ENCODE measurements around the gene SCFD1.
"Not testable (repeated sequence)": the region's sequence is repeated elsewhere in the genome, so short reads cannot be mapped to it uniquely, and the experiment has no call there.

Gene SCFD1

GRCh38 chr14:30673071-30673470 is 51.0 kb downstream of the SCFD1 start:
- no peak overlapping the region for H3K4me3 ChIP-seq (ENCODE audit: low read depth, low read length)
- DNase-seq (ENCODE audit: low read depth), result peak; percentile 40
- no peak for TF ChIP-seq CTCF (conservative IDR thresholded peaks at IDR 0.05; ENCODE audit: low read depth, low read length)

- H3K4me3 ChIP-seq (ENCODE audit: low read depth, low read length), result no peak overlapping the region
Observed at GRCh38 chr14:30678926-30679431, 56.9 kb downstream of the SCFD1 start.

GRCh38 chr14:30680036-30680435 is 57.9 kb downstream of the SCFD1 start:
- no peak for TF ChIP-seq CTCF (conservative IDR thresholded peaks at IDR 0.05; ENCODE audit: low read depth, low read length)
- no peak for DNase-seq (ENCODE audit: low read depth)
- H3K4me3 ChIP-seq (ENCODE audit: low read depth, low read length), result no peak overlapping the region

More at GRCh38 chr14:30678926-30679431, 56.9 kb downstream of the SCFD1 start:
- no peak for DNase-seq (ENCODE audit: low read depth)
- TF ChIP-seq CTCF (conservative IDR thresholded peaks at IDR 0.05; ENCODE audit: low read depth, low read length), result no peak

GRCh38 chr14:30680776-30681175 is 58.7 kb downstream of the SCFD1 start:
- H3K4me3 ChIP-seq (ENCODE audit: low read depth, low read length); DNase-seq (ENCODE audit: low read depth): not testable (repeated sequence)

- DNase-seq (ENCODE audit: low read depth), result peak; percentile 58
- no peak overlapping the region for H3K4me3 ChIP-seq (ENCODE audit: low read depth, low read length)
- peak; percentile 68 for TF ChIP-seq CTCF (conservative IDR thresholded peaks at IDR 0.05; ENCODE audit: low read depth, low read length)
Observed at GRCh38 chr14:30681752-30682355, 59.7 kb downstream of the SCFD1 start.

- H3K4me3 ChIP-seq (ENCODE audit: low read depth, low read length); DNase-seq (ENCODE audit: low read depth): not testable (repeated sequence)
Observed at GRCh38 chr14:30690487-30691355, 68.6 kb downstream of the SCFD1 start.

GRCh38 chr14:30691751-30692398 is 69.8 kb downstream of the SCFD1 start:
- no peak overlapping the region for H3K4me3 ChIP-seq (ENCODE audit: low read depth, low read length)
- no peak for DNase-seq (ENCODE audit: low read depth)
- TF ChIP-seq CTCF (conservative IDR thresholded peaks at IDR 0.05; ENCODE audit: low read depth, low read length), result no peak

All from choroid plexus epithelial cell (primary cell).